H9 (cell line): ENCODE measurements around the gene ADSL. TPM values are rescaled to one million over a fixed set of nuclear protein-coding genes. Genes with fewer than 3 reads are reported as not detected.
A peak's percentile ranks its signal among the peaks of the same experiment; 100 is the strongest.

ENCODE experiments used
- DNase-seq: peaks from one replicate; pipeline ENCODE4 v3.0.0-alpha.2; 2017
- H2AFZ ChIP-seq: one replicate; pipeline ENCODE4 v1.6.1; 2013; ENCODE audit warnings: mild to moderate bottlenecking, low read length, control low read depth, moderate library complexity
- H2AK5ac ChIP-seq: 2 replicates; pipeline ENCODE4 v1.6.1; 2013; ENCODE audit warnings: low read length, control low read depth, mixed read lengths; ENCODE audit not compliant: insufficient read length
- H2BK120ac ChIP-seq: one replicate; pipeline ENCODE4 v1.6.1; 2013; ENCODE audit warnings: low read depth, mild to moderate bottlenecking, low read length, control low read depth, inconsistent platforms; ENCODE audit not compliant: poor library complexity, severe bottlenecking
- H2BK12ac ChIP-seq: 2 replicates; pipeline ENCODE4 v1.6.1; 2013; ENCODE audit warnings: low read length, control low read depth, mixed read lengths, low read depth; ENCODE audit not compliant: insufficient read length
- H2BK15ac ChIP-seq: 2 replicates; pipeline ENCODE4 v1.6.1; 2013; ENCODE audit warnings: low read depth, low read length, control low read depth
- H2BK20ac ChIP-seq: one replicate; pipeline ENCODE4 v1.6.1; 2013; ENCODE audit warnings: low read depth, mild to moderate bottlenecking, low read length, control low read depth, inconsistent platforms; ENCODE audit not compliant: poor library complexity, severe bottlenecking
- H2BK5ac ChIP-seq: 2 replicates; pipeline ENCODE4 v1.6.1; 2013; ENCODE audit warnings: low read length, control low read depth, mixed read lengths; ENCODE audit not compliant: insufficient read length
- H3K14ac ChIP-seq: 2 replicates; pipeline ENCODE4 v1.6.1; 2013; ENCODE audit warnings: low read length, control low read depth; ENCODE audit not compliant: insufficient read depth
- H3K18ac ChIP-seq: 2 replicates; pipeline ENCODE4 v1.6.1; 2013; ENCODE audit warnings: low read depth, mild to moderate bottlenecking, mixed read lengths, low read length, control low read depth; ENCODE audit not compliant: insufficient read length
- H3K23ac ChIP-seq: 2 replicates; pipeline ENCODE4 v1.6.1; 2013; ENCODE audit warnings: low read length, control low read depth, mixed read lengths, low read depth; ENCODE audit not compliant: insufficient read length
- H3K23me2 ChIP-seq: 2 replicates; pipeline ENCODE4 v1.6.1; 2013; ENCODE audit warnings: low read depth, mild to moderate bottlenecking, mixed read lengths, low read length, control low read depth; ENCODE audit not compliant: insufficient read length, poor library complexity, severe bottlenecking
- H3K27ac ChIP-seq: 2 replicates; pipeline ENCODE4 v1.5.1; 2013; ENCODE audit warnings: low read length, control low read depth, mixed read lengths, low read depth; ENCODE audit not compliant: insufficient read length
- H3K27me3 ChIP-seq: 2 replicates; pipeline ENCODE4 v1.6.1; 2013; ENCODE audit warnings: low read length, control low read depth, inconsistent platforms; ENCODE audit not compliant: insufficient read depth
- H3K4ac ChIP-seq: 2 replicates; pipeline ENCODE4 v1.6.1; 2013; ENCODE audit warnings: low read depth, mild to moderate bottlenecking, control low read depth, inconsistent platforms, low read length, moderate library complexity
- H3K4me1 ChIP-seq: 2 replicates; pipeline ENCODE4 v1.6.1; 2013; ENCODE audit warnings: low read length, control low read depth, inconsistent platforms; ENCODE audit not compliant: insufficient read depth
- H3K4me2 ChIP-seq: 2 replicates; pipeline ENCODE4 v1.6.1; 2013; ENCODE audit warnings: low read length, control low read depth, mixed read lengths; ENCODE audit not compliant: insufficient read length, insufficient read depth
- H3K56ac ChIP-seq: 2 replicates; pipeline ENCODE4 v1.6.1; 2013; ENCODE audit warnings: low read depth, mild to moderate bottlenecking, mixed read lengths, low read length, control low read depth; ENCODE audit not compliant: insufficient read length
- H3K79me1 ChIP-seq: 2 replicates; pipeline ENCODE4 v1.6.1; 2013; ENCODE audit warnings: low read depth, mild to moderate bottlenecking, moderate library complexity, low read length, control low read depth, inconsistent platforms; ENCODE audit not compliant: insufficient read depth, poor library complexity, severe bottlenecking
- H3K79me2 ChIP-seq: 2 replicates; pipeline ENCODE4 v1.6.1; 2013; ENCODE audit warnings: low read length, control low read depth, inconsistent platforms; ENCODE audit not compliant: insufficient read depth
- H3K9ac ChIP-seq: 2 replicates; pipeline ENCODE4 v1.6.1; 2013; ENCODE audit warnings: low read length, control low read depth, mixed read lengths; ENCODE audit not compliant: insufficient read length; ENCODE audit errors: extremely low read depth
- H3K9me3 ChIP-seq: one replicate; pipeline ENCODE4 v1.6.1; 2013; ENCODE audit warnings: low read depth, low read length, inconsistent platforms; ENCODE audit not compliant: control insufficient read depth
- H3T11ph ChIP-seq: one replicate; pipeline ENCODE4 v1.6.1; 2013; ENCODE audit warnings: mild to moderate bottlenecking, low read length, control low read depth, inconsistent platforms
- H4K20me1 ChIP-seq: one replicate; pipeline ENCODE4 v1.6.1; 2013; ENCODE audit not compliant: control insufficient read depth, insufficient read length, insufficient read depth
- H4K5ac ChIP-seq: 2 replicates; pipeline ENCODE4 v1.6.1; 2013; ENCODE audit warnings: low read depth, mild to moderate bottlenecking, mixed read lengths, low read length, control low read depth; ENCODE audit not compliant: insufficient read length
- H4K8ac ChIP-seq: replicated peaks from 2 replicates; pipeline ENCODE4 v1.6.1; 2013; ENCODE audit warnings: low read length, control low read depth, mixed read lengths, low read depth; ENCODE audit not compliant: insufficient read length
- H4K91ac ChIP-seq: 2 replicates; pipeline ENCODE4 v1.6.1; 2013; ENCODE audit warnings: low read depth, mild to moderate bottlenecking, moderate library complexity, mixed read lengths, low read length, control low read depth; ENCODE audit not compliant: insufficient read length
- H3K27ac Mint-ChIP-seq, 3 experiments: 2 replicates in 2 of 3; 3 replicates in 1 of 3; pipeline ENCODE4 v1.8.0; 2020 to 2021; ENCODE audit warnings: mixed read lengths in 3 of 3, mild to moderate bottlenecking in 1 of 3, moderate library complexity in 1 of 3
- H3K27me3 Mint-ChIP-seq: 2 replicates; pipeline ENCODE4 v1.8.0; 2021; ENCODE audit warnings: low read depth, mild to moderate bottlenecking, moderate library complexity, mixed read lengths
- H3K36me3 Mint-ChIP-seq, 3 experiments: 2 replicates in 2 of 3; 3 replicates in 1 of 3; pipeline ENCODE4 v1.8.0; 2020 to 2021; ENCODE audit warnings: low read depth in 3 of 3, mixed read lengths in 3 of 3; ENCODE audit not compliant: insufficient read depth in 1 of 3
- H3K4me1 Mint-ChIP-seq, 2 experiments: 2 replicates each; pipeline ENCODE4 v1.8.0; 2020; ENCODE audit warnings: mixed read lengths in 2 of 2
- H3K4me3 Mint-ChIP-seq, 2 experiments: 2 replicates in 1 of 2; 3 replicates in 1 of 2; pipeline ENCODE4 v1.8.0; 2020 to 2021; ENCODE audit warnings: mild to moderate bottlenecking in 2 of 2, mixed read lengths in 2 of 2, moderate library complexity in 1 of 2
- H3K9me3 Mint-ChIP-seq, 2 experiments: 2 replicates in 1 of 2; 3 replicates in 1 of 2; pipeline ENCODE4 v1.8.0; 2020; ENCODE audit warnings: mild to moderate bottlenecking in 2 of 2, mixed read lengths in 2 of 2, moderate library complexity in 1 of 2
- WGBS: extraction: QIAGEN DNeasy Blood & Tissue Kit; methylation state at CpG from one replicate; pipeline ENCODE4 v1.1.7; 2013; ENCODE audit warnings: missing lambda C conversion rate, low lambda C conversion rate, mixed read lengths; ENCODE audit not compliant: insufficient read length; ENCODE audit errors: extremely low coverage; 5-methylcytosine and 5-hydroxymethylcytosine counted together
- total RNA-seq: library from RNA; stranded (reverse); gene quantifications from 2 replicates; pipeline ENCODE4 v1.2.1, GENCODE V29; 2021
- TF ChIP-seq, protein P1 (sequence below): fragments of 200-600 bp; sonication (generic); conservative IDR thresholded peaks from 3 replicates; pipeline ENCODE4 v1.8.0; 2021; ENCODE audit warnings: antibody characterized with exemption, mild to moderate bottlenecking

The ADSL gene
- total RNA-seq, 1 experiment from 2014 or later, result 175 TPM

GRCh38 chr22:40425082-40425481 is 78.8 kb downstream of the ADSL start:
- Histone ChIP-seq H3K4me2 (no peak overlapping the region), H2BK120ac (no peak overlapping the region)

More at GRCh38 chr22:40425082-40425481, 78.8 kb downstream of the ADSL start:
- H4K8ac ChIP-seq, result no peak overlapping the region
- H3K4me1 ChIP-seq, result no peaks in the 10 kb centered on the region
- H3K79me1 ChIP-seq, result no peaks in the 10 kb centered on the region
- H2BK20ac ChIP-seq, result no peak overlapping the region
- no peaks in the 10 kb centered on the region for H3K9me3 ChIP-seq
- TF ChIP-seq, protein P1, sequence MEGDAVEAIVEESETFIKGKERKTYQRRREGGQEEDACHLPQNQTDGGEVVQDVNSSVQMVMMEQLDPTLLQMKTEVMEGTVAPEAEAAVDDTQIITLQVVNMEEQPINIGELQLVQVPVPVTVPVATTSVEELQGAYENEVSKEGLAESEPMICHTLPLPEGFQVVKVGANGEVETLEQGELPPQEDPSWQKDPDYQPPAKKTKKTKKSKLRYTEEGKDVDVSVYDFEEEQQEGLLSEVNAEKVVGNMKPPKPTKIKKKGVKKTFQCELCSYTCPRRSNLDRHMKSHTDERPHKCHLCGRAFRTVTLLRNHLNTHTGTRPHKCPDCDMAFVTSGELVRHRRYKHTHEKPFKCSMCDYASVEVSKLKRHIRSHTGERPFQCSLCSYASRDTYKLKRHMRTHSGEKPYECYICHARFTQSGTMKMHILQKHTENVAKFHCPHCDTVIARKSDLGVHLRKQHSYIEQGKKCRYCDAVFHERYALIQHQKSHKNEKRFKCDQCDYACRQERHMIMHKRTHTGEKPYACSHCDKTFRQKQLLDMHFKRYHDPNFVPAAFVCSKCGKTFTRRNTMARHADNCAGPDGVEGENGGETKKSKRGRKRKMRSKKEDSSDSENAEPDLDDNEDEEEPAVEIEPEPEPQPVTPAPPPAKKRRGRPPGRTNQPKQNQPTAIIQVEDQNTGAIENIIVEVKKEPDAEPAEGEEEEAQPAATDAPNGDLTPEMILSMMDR, result no peak
- DNase-seq, result no peak
- H2AK5ac ChIP-seq, result no peak overlapping the region
- H3K27me3 ChIP-seq, result no peaks in the 10 kb centered on the region
- H3K36me3 Mint-ChIP-seq, result peaks cover 11 to 51% (median 45%) of the 10 kb centered on the region in 3 experiments; a peak in 6 of 7 replicates
- no peak overlapping the region for H2BK12ac ChIP-seq
- no peak overlapping the region for H2AFZ ChIP-seq
- no peak overlapping the region for H4K5ac ChIP-seq
- no peak overlapping the region for H3K27ac ChIP-seq
- H3K23me2 ChIP-seq, result no peaks in the 10 kb centered on the region
- no peak overlapping the region for H3K4me3 Mint-ChIP-seq
- no peak overlapping the region for H3K4ac ChIP-seq
- no peak overlapping the region for H3K23ac ChIP-seq
- peaks cover 14 to 15% of the 10 kb centered on the region in 2 experiments for H3K4me1 Mint-ChIP-seq
- H3T11ph ChIP-seq, result no peak overlapping the region
- H3K14ac ChIP-seq, result no peak overlapping the region
- peak overlapping the region in 1 of 3 experiments; percentile 58; a peak in 1 of 7 replicates for H3K27ac Mint-ChIP-seq
- H4K20me1 ChIP-seq, result no peaks in the 10 kb centered on the region
- WGBS, result no CpG with 5 or more reads among the region's 5 CpGs
- no peak overlapping the region for H3K9ac ChIP-seq
- H3K18ac ChIP-seq, result no peak overlapping the region
- no peaks in the 10 kb centered on the region for H3K27me3 Mint-ChIP-seq
- no peak overlapping the region for H3K56ac ChIP-seq
- H4K91ac ChIP-seq, result no peak overlapping the region
- H2BK15ac ChIP-seq, result no peak overlapping the region
- H3K79me2 ChIP-seq, result no peaks in the 10 kb centered on the region
- H3K9me3 Mint-ChIP-seq, result no peaks in the 10 kb centered on the region
- no peak overlapping the region for H2BK5ac ChIP-seq
